Smooth muscle cell (in vitro differentiated cells): Measurements from ENCODE around the gene RNF141. TPM values are rescaled to one million over a fixed set of nuclear protein-coding genes. Genes with fewer than 3 reads are reported as not detected.

Experiments used
- DNase-seq: peaks from one replicate; lab custom pipeline; 2025; ENCODE audit not compliant: unreplicated experiment; lab: John Stamatoyannopoulos, UW
- H2AFZ ChIP-seq: fragments of 200-600 bp; sonication (generic); 2 replicates; pipeline ENCODE4 v1.6.0; 2016; ENCODE audit warnings: antibody characterized with exemption, low read depth, mild to moderate bottlenecking
- H3F3A ChIP-seq: fragments of 200-600 bp; sonication (generic); 2 replicates; pipeline ENCODE4 v1.6.0; 2017; ENCODE audit warnings: antibody characterized with exemption, low read depth
- H3K27ac ChIP-seq: fragments of 200-600 bp; sonication (generic); 2 replicates; pipeline ENCODE4 v1.5.1; 2016; ENCODE audit warnings: low read depth, mild to moderate bottlenecking
- H3K27me3 ChIP-seq: fragments of 200-600 bp; sonication (generic); 2 replicates; pipeline ENCODE4 v1.6.1; 2016; ENCODE audit warnings: low read depth, mild to moderate bottlenecking
- H3K36me3 ChIP-seq: fragments of 200-600 bp; sonication (generic); 2 replicates; pipeline ENCODE4 v1.5.1; 2016; ENCODE audit warnings: low read depth
- H3K4me1 ChIP-seq: fragments of 200-600 bp; sonication (generic); 2 replicates; pipeline ENCODE4 v1.5.1; 2016; ENCODE audit warnings: low read depth
- H3K4me2 ChIP-seq: fragments of 200-600 bp; sonication (generic); 2 replicates; pipeline ENCODE4 v1.6.0; 2016; ENCODE audit warnings: mild to moderate bottlenecking
- H3K4me3 ChIP-seq: fragments of 200-600 bp; sonication (generic); 2 replicates; pipeline ENCODE4 v1.5.1; 2016; ENCODE audit warnings: mild to moderate bottlenecking
- H3K79me2 ChIP-seq: fragments of 200-600 bp; sonication (generic); 2 replicates; pipeline ENCODE4 v1.6.0; 2016; ENCODE audit warnings: low read depth, mild to moderate bottlenecking
- H3K9ac ChIP-seq: fragments of 200-600 bp; sonication (generic); 2 replicates; pipeline ENCODE4 v1.6.0; 2016; ENCODE audit warnings: low read depth
- H3K9me3 ChIP-seq: fragments of 200-600 bp; sonication (generic); replicated peaks from 2 replicates; pipeline ENCODE4 v1.5.1; 2016; ENCODE audit warnings: low read depth
- H4K20me1 ChIP-seq: fragments of 200-600 bp; sonication (generic); 2 replicates; pipeline ENCODE4 v1.6.0; 2016; ENCODE audit warnings: low read depth
- CTCF ChIP-seq: fragments of 200-600 bp; sonication (generic); IDR thresholded peaks from 2 replicates; pipeline ENCODE4 v1.5.1; 2017; ENCODE audit warnings: borderline replicate concordance, mild to moderate bottlenecking, antibody characterized with exemption; ENCODE audit not compliant: insufficient read depth, poor library complexity, severe bottlenecking
- WGBS: methylation state at CpG from one replicate; pipeline ENCODE4 v1.1.7; 2016; ENCODE audit warnings: low lambda C conversion rate; 5-methylcytosine and 5-hydroxymethylcytosine counted together
- polyA plus RNA-seq: library from polyadenylated mRNA; unstranded; fragments of >200 nt; fragmentation: Nextera tagmentation; extraction: Ambion mirVana; gene quantifications from 2 replicates; pipeline ENCODE4 v1.2.1, GENCODE V29; 2016
- total RNA-seq: library from RNA; depleted of rRNA; stranded (reverse); fragments of >200 nt; gene quantifications from 2 replicates; pipeline ENCODE4 v1.2.3, GENCODE V29; 2014

Gene RNF141
- total RNA-seq (24.4 and 26.6 TPM in 2 replicates), polyA plus RNA-seq (16.2 and 26.1 TPM in 2 replicates)

GRCh38 chr11:10540915-10541560 is at the start of gene RNF141:
Gene RNF141 (minus strand): TSS chr11:10541187. CDS start chr11:10534158, 7,029 bp downstream.
- DNase-seq, result peak; percentile 87
- WGBS, result under 1% methylated on average over 54 of the region's 54 CpGs

GRCh38 chr11:10590218-10590915 is 49.4 kb upstream of the RNF141 start:
- H3K27ac ChIP-seq, result peak overlapping the region; percentile 91
- WGBS, result 83% methylated on average over 2 of the region's 2 CpGs
- no peaks in the 10 kb centered on the region for H3K79me2 ChIP-seq
- no peaks in the 10 kb centered on the region for H3K27me3 ChIP-seq
- no peak for TF ChIP-seq CTCF
- no peaks in the 10 kb centered on the region for H3K36me3 ChIP-seq
- H3K4me3 ChIP-seq, result no peak overlapping the region
- no peak overlapping the region for H2AFZ ChIP-seq
- H3K4me1 ChIP-seq, result peaks cover 24% of the 10 kb centered on the region
- H3F3A ChIP-seq, result peaks cover 5% of the 10 kb centered on the region
- DNase-seq, result no peak
- H4K20me1 ChIP-seq, result no peaks in the 10 kb centered on the region
- H3K4me2 ChIP-seq, result no peak overlapping the region
- no peaks in the 10 kb centered on the region for H3K9me3 ChIP-seq
- peak overlapping the region; percentile 36 for H3K9ac ChIP-seq

More at GRCh38 chr11:10540915-10541560, at the start of gene RNF141:
- peak; percentile 64 for TF ChIP-seq CTCF
- H3K4me2 ChIP-seq, result peak within 1 kb of the TSS; percentile 92
- H3F3A ChIP-seq, result no peaks in the 10 kb centered on the region
- no peaks in the 10 kb centered on the region for H3K9me3 ChIP-seq
- peak within 1 kb of the TSS; percentile 85 for H2AFZ ChIP-seq
- H4K20me1 ChIP-seq, result peaks cover 5% of the 10 kb centered on the region
- H3K27me3 ChIP-seq, result no peaks in the 10 kb centered on the region
- peak within 1 kb of the TSS; percentile 84 for H3K27ac ChIP-seq
- no peaks in the 10 kb centered on the region for H3K36me3 ChIP-seq
- H3K4me1 ChIP-seq, result peaks cover 6% of the 10 kb centered on the region
- peak within 1 kb of the TSS; percentile 94 for H3K9ac ChIP-seq
- peak within 1 kb of the TSS; percentile 94 for H3K4me3 ChIP-seq
- H3K79me2 ChIP-seq, result peaks cover 26% of the 10 kb centered on the region

- Histone ChIP-seq H3K27me3 (no peaks in the 10 kb centered on the region), H3K4me1 (peaks cover 24% of the 10 kb centered on the region), H2AFZ (no peak overlapping the region), H3K9ac (peak overlapping the region; percentile 27), H3K4me3 (no peak overlapping the region), H3K36me3 (no peaks in the 10 kb centered on the region), H3F3A (peaks cover 5% of the 10 kb centered on the region), H3K9me3 (no peaks in the 10 kb centered on the region), H3K79me2 (no peaks in the 10 kb centered on the region), H3K4me2 (no peak overlapping the region), H4K20me1 (no peaks in the 10 kb centered on the region), H3K27ac (peak overlapping the region; percentile 91)
- WGBS, result 80% methylated on average over 2 of the region's 2 CpGs
- DNase-seq, result no peak
- no peak for TF ChIP-seq CTCF
Measured at GRCh38 chr11:10588904-10589303, 47.9 kb upstream of the RNF141 start.
